Esophagus squamous epithelium (tissue), 4 donors: ENCODE data around the gene LAMP1.
"Not testable (repeated sequence)": the region's sequence is repeated elsewhere in the genome, so short reads cannot be mapped to it uniquely, and the experiment has no call there.

Source experiments
- CTCF ChIP-seq, 6 experiments: fragments of 450-650 bp in 4 of 6; fragments of 200-600 bp in 2 of 6; sonication (generic) in 2 of 6; IDR thresholded peaks; one replicate each; pipeline ENCODE4 v1.5.1; 2016 to 2019; ENCODE audit warnings: antibody characterized with exemption in 6 of 6, mild to moderate bottlenecking in 4 of 6, moderate library complexity in 4 of 6
- POLR2A ChIP-seq, 4 donors: fragments of 450-650 bp; IDR thresholded peaks; one replicate each; pipeline ENCODE4 v1.6.1; 2017; ENCODE audit warnings: antibody characterized with exemption in 4 of 4, mild to moderate bottlenecking in 4 of 4, moderate library complexity in 3 of 4

- TF ChIP-seq CTCF, POLR2A (IDR thresholded peaks at IDR 0.05): not testable (repeated sequence)
These were observed 74.7 kb downstream of the LAMP1 start for GRCh38 chr13:113371701-113372100.
